Measurements from ENCODE around the gene NUP93. TPM values are rescaled to one million over a fixed set of nuclear protein-coding genes. Genes with fewer than 3 reads are reported as not detected.

The NUP93 gene
- total and polyA plus RNA-seq, 9 of the 15 experiments (the other 6 are each of a cell fraction or from before 2014, with no cell fraction given) = 92.0 to 162 (median 121) TPM

DNA sequence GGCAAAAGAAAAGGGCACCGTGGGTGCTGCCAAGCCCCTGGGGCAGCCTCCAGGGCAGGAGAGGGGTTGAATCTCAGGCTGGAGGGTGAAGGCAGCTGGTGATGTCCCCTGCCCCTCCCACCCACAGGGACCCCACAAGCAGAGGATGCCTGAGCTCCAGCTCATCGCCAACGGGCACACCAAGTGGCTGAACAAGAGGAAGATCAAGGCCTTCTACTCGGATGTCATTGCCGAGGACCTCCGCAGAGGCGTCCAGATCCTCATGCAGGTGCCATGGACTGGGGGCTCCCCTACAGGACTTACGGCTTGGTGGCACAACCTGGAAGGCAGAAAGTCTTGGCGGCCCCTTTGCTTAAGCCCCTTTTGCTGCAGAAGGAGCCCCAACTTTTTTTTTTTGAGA is 156.9 kb downstream of the NUP93 start (continued):
- no peak for TF ChIP-seq BCL6 (CRISPR knock-in tag; IDR thresholded peaks at IDR 0.05)
- no peak for TF ChIP-seq ZNF408 (CRISPR knock-in tag; IDR thresholded peaks at IDR 0.05; ENCODE audit: low read depth)
- TF ChIP-seq FOSL1 (tag; conservative IDR thresholded peaks at IDR 0.05) = no peak
- no peak for TF ChIP-seq ESRRB (CRISPR knock-in tag; IDR thresholded peaks at IDR 0.05; ENCODE audit: borderline replicate concordance)
- TF ChIP-seq ZNF24 (IDR thresholded peaks at IDR 0.05) = no peak
- no peak for TF ChIP-seq TAF7 (tag; IDR thresholded peaks at IDR 0.05)
- no peak for TF ChIP-seq FOXJ2 (tag; IDR thresholded peaks at IDR 0.05)
- no peak for TF ChIP-seq MAFK (IDR thresholded peaks at IDR 0.05; ENCODE audit: low read length)
- no peak for TF ChIP-seq ZNF354B (CRISPR knock-in tag; IDR thresholded peaks at IDR 0.05)
- TF ChIP-seq SLC30A9 (CRISPR knock-in tag; IDR thresholded peaks at IDR 0.05) = no peak
- TF ChIP-seq, protein P1, sequence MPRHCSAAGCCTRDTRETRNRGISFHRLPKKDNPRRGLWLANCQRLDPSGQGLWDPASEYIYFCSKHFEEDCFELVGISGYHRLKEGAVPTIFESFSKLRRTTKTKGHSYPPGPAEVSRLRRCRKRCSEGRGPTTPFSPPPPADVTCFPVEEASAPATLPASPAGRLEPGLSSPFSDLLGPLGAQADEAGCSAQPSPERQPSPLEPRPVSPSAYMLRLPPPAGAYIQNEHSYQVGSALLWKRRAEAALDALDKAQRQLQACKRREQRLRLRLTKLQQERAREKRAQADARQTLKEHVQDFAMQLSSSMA (CRISPR knock-in tag; IDR thresholded peaks at IDR 0.05) = no peak
- no peak for TF ChIP-seq ARNT (IDR thresholded peaks at IDR 0.05)
- no peak for TF ChIP-seq FOXP1 (CRISPR knock-in tag; IDR thresholded peaks at IDR 0.05)

DNA sequence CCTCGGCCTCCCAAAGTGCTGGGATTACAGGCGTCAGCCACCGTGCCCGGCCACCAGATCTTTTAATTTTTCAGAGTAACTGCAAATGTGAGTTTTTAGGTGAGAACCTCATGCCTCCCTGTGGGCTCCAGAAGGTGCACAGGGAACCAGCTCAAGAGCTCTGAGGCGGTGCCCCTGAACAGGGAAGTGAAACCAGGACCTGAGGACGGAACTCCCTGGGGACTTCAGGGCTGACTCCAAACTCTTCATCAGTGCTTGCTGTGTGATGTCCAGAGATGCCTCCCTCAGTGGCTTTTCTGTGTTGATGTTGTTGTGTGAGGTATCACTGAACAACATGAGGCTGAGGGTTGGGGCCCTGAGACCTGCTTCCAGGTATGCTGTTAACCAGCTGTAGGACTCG is 158.9 kb downstream of the NUP93 start:
- WGBS (ENCODE audit: insufficient coverage, low coverage, missing lambda C conversion rate) = 53% methylated on average over 7 of the region's 7 CpGs
- in situ Hi-C loops (cut with MboI) (no loop called here), intact Hi-C loops (cut with micrococcal nuclease) (no loop called here)
- H3K4me3 ChIP-seq = no peak overlapping the region
- ATAC-seq (no peak), FAIRE-seq (no peak), DNase-seq (ENCODE audit: extremely low read depth in 1 of 4, low spot score in 3 of 4) (no peak)
- no peak overlapping the region for H3K27ac ChIP-seq (ENCODE audit: extremely low read depth, low read depth, low read length)
- no peaks in the 10 kb centered on the region for H4K20me1 ChIP-seq (replicated peaks; ENCODE audit: control insufficient read depth, insufficient read depth, low read length)
- no peaks in the 10 kb centered on the region for H3K79me2 ChIP-seq (ENCODE audit: control insufficient read depth, insufficient read depth, low read length)
- no peaks in the 10 kb centered on the region for H3K9me1 ChIP-seq (ENCODE audit: control insufficient read depth, insufficient read depth, low read length)
- no peak overlapping the region for H2AFZ ChIP-seq (ENCODE audit: low read depth, low read length)
- BruUV-seq (replicated peaks) = no TSS peak
- peaks cover 0 to 14% of the 10 kb centered on the region in 2 experiments; a peak in 2 of 5 replicates for H3K4me1 ChIP-seq (replicated peaks in 1 of 2; ENCODE audit: control insufficient read depth in 2 of 2, insufficient read depth in 2 of 2, low read length in 2 of 2)
- H3K9me3 ChIP-seq (replicated peaks; ENCODE audit: control insufficient read depth, insufficient read depth, low read depth, low read length) = no peaks in the 10 kb centered on the region
- no peak overlapping the region for H3K4me2 ChIP-seq (ENCODE audit: insufficient read depth, low read length)
- ChIA-PET CTCF (ENCODE audit: low intra/inter-chr PET ratio) (no interaction called here), POLR2A (no interaction called here)
- H3K36me3 ChIP-seq (ENCODE audit: control insufficient read depth, insufficient read depth, low read length) = no peaks in the 10 kb centered on the region
- peaks cover 0 to 32% of the 10 kb centered on the region in 2 experiments; a peak in 4 of 5 replicates for H3K27me3 ChIP-seq (ENCODE audit: control insufficient read depth in 2 of 2, insufficient read depth in 2 of 2, low read length in 2 of 2)
- H3K9ac ChIP-seq (ENCODE audit: insufficient read depth in 1 of 2, low read depth in 2 of 2, low read length in 2 of 2) = no peak overlapping the region
- TF ChIP-seq PTTG1 (tag; IDR thresholded peaks at IDR 0.05; ENCODE audit: low read depth) = no peak
- no peak for TF ChIP-seq SNIP1 (IDR thresholded peaks at IDR 0.05; ENCODE audit: low read depth)
- TF ChIP-seq, protein P2, sequence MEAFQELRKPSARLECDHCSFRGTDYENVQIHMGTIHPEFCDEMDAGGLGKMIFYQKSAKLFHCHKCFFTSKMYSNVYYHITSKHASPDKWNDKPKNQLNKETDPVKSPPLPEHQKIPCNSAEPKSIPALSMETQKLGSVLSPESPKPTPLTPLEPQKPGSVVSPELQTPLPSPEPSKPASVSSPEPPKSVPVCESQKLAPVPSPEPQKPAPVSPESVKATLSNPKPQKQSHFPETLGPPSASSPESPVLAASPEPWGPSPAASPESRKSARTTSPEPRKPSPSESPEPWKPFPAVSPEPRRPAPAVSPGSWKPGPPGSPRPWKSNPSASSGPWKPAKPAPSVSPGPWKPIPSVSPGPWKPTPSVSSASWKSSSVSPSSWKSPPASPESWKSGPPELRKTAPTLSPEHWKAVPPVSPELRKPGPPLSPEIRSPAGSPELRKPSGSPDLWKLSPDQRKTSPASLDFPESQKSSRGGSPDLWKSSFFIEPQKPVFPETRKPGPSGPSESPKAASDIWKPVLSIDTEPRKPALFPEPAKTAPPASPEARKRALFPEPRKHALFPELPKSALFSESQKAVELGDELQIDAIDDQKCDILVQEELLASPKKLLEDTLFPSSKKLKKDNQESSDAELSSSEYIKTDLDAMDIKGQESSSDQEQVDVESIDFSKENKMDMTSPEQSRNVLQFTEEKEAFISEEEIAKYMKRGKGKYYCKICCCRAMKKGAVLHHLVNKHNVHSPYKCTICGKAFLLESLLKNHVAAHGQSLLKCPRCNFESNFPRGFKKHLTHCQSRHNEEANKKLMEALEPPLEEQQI (IDR thresholded peaks at IDR 0.05) = no peak
- TF ChIP-seq NCOR1 (IDR thresholded peaks at IDR 0.05) = no peak
- TF ChIP-seq, protein P3, sequence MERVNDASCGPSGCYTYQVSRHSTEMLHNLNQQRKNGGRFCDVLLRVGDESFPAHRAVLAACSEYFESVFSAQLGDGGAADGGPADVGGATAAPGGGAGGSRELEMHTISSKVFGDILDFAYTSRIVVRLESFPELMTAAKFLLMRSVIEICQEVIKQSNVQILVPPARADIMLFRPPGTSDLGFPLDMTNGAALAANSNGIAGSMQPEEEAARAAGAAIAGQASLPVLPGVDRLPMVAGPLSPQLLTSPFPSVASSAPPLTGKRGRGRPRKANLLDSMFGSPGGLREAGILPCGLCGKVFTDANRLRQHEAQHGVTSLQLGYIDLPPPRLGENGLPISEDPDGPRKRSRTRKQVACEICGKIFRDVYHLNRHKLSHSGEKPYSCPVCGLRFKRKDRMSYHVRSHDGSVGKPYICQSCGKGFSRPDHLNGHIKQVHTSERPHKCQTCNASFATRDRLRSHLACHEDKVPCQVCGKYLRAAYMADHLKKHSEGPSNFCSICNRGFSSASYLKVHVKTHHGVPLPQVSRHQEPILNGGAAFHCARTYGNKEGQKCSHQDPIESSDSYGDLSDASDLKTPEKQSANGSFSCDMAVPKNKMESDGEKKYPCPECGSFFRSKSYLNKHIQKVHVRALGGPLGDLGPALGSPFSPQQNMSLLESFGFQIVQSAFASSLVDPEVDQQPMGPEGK (CRISPR knock-in tag; IDR thresholded peaks at IDR 0.05; ENCODE audit: borderline replicate concordance) = no peak
- TF ChIP-seq NELFE (IDR thresholded peaks at IDR 0.05; ENCODE audit: insufficient read depth, insufficient read length) = no peak
- TF ChIP-seq TRIM24 (IDR thresholded peaks at IDR 0.05) = no peak

Measured in K562 (cell line).